Liver (tissue), 3 donors: Measurements from ENCODE around the gene PRRG4.

ENCODE experiments used
- ATF3 ChIP-seq: IDR thresholded peaks from 2 replicates; pipeline ENCODE4 v1.6.1; 2016; ENCODE audit warnings: antibody characterized with exemption
- CTCF ChIP-seq: fragments of 150-350 bp; IDR thresholded peaks from 2 replicates; pipeline ENCODE4 v1.5.1; 2017; ENCODE audit warnings: improper control_type of control experiment, low read depth, low read length; ENCODE audit not compliant: missing input control
- FOXA1 ChIP-seq: IDR thresholded peaks from 2 replicates; pipeline ENCODE4 v1.6.1; 2016; ENCODE audit warnings: antibody characterized with exemption
- JUND ChIP-seq, 2 donors: IDR thresholded peaks; 2 replicates each; pipeline ENCODE4 v1.6.1; 2016; ENCODE audit warnings: antibody characterized with exemption in 2 of 2
- MAX ChIP-seq: IDR thresholded peaks from 2 replicates; pipeline ENCODE4 v1.6.1; 2016; ENCODE audit warnings: antibody characterized with exemption
- REST ChIP-seq: IDR thresholded peaks from 2 replicates; pipeline ENCODE4 v1.6.1; 2016; ENCODE audit warnings: antibody characterized with exemption, mild to moderate bottlenecking
- RXRA ChIP-seq, 2 donors: IDR thresholded peaks; 2 replicates each; pipeline ENCODE4 v1.6.1; 2017 to 2018; ENCODE audit warnings: antibody characterized with exemption in 2 of 2, mild to moderate bottlenecking in 1 of 2
- TAF1 ChIP-seq: conservative IDR thresholded peaks from 2 replicates; pipeline ENCODE4 v1.6.1; 2016; ENCODE audit warnings: antibody characterized with exemption, mild to moderate bottlenecking
- YY1 ChIP-seq: IDR thresholded peaks from 2 replicates; pipeline ENCODE4 v1.6.1; 2016; ENCODE audit warnings: antibody characterized with exemption, mild to moderate bottlenecking
- donor health status: healthy.
- donor health status: healthy.

GRCh38 chr11:32886180-32886579, 56.5 kb downstream of the PRRG4 start:
- TF ChIP-seq CTCF, result no peak
- TF ChIP-seq FOXA1, result no peak
- peak; percentile 55 for TF ChIP-seq MAX
- peak; percentile 59 for TF ChIP-seq YY1
- peak; percentile 52 to 65 for TF ChIP-seq JUND (IDR thresholded peaks at IDR 0.05)
- peak; percentile 92 for TF ChIP-seq ATF3
- TF ChIP-seq REST, result peak; percentile 24
- TF ChIP-seq TAF1, result peak; percentile 64
- TF ChIP-seq RXRA (IDR thresholded peaks at IDR 0.05), result peak; percentile 69 to 71
